C4-2B (cell line): Measurements from ENCODE around the gene YEATS2.

ENCODE experiments used
- ZFX ChIP-seq: fragments of 450-650 bp; IDR thresholded peaks from 2 replicates; pipeline ENCODE4 v1.6.1; 2017
- TF ChIP-seq, protein P1 (sequence below): fragments of 450-650 bp; conservative IDR thresholded peaks from 2 replicates; pipeline ENCODE4 v1.5.1; 2017; ENCODE audit warnings: mild to moderate bottlenecking

DNA sequence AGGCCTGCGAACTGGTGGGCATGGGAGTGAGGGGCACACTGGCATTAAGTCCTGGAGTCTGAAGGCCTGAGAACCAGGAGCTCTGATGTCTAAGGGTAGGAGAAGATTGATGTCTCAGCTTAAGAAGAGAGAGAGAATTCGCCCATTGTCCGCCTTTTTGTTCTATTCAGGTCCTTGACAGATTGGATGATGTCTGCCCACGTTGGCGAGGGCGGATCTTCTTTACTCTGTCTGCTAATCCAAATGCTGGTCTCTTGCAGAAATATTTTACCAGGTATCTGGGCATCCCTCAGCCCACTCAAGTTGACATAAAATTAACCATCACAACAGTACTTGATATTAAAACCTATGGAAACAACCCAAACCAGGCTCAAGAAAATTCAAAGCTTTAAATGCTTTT is 83.6 kb downstream of the YEATS2 start:
- TF ChIP-seq, protein P1, sequence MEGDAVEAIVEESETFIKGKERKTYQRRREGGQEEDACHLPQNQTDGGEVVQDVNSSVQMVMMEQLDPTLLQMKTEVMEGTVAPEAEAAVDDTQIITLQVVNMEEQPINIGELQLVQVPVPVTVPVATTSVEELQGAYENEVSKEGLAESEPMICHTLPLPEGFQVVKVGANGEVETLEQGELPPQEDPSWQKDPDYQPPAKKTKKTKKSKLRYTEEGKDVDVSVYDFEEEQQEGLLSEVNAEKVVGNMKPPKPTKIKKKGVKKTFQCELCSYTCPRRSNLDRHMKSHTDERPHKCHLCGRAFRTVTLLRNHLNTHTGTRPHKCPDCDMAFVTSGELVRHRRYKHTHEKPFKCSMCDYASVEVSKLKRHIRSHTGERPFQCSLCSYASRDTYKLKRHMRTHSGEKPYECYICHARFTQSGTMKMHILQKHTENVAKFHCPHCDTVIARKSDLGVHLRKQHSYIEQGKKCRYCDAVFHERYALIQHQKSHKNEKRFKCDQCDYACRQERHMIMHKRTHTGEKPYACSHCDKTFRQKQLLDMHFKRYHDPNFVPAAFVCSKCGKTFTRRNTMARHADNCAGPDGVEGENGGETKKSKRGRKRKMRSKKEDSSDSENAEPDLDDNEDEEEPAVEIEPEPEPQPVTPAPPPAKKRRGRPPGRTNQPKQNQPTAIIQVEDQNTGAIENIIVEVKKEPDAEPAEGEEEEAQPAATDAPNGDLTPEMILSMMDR = no peak
- no peak for TF ChIP-seq ZFX
